Measurements from ENCODE around the gene SHE.

The SHE gene

DNA sequence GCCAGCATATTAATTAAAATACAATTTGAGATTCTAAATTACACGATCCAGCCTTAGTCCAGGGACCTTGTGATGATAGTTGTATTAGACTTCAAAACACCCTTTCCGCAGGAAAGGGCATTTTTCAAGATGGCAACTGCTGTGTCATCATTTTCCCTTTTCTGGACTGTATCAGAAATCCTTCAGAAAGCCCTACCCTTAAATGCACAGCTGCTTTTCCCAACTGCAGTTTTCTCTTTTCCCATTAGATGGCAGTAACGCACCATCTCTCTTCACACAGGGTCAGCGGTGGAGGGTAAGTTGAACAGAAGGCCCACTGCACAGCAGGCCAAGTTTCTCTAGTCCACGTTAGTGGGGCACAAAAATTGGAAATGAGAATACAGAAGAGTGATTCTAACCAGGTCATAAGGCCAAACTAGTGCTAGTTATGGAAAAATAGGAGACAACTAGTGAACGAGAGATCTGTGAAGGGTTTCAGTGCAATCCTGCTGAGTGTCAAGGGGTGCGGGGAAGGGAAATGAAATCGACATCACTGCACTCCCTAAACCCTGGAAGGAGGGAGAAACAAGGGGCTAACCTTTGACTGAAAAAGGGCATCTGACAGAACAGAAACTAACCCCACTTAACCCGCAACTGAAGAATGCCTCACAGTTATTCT, 22.3 kb downstream of the SHE start:
- DNase-seq = peak in 46 of 56 donors; percentile 13 to 80 (median 54)

- DNase-seq = no peak
These were observed 23.6 kb downstream of the SHE start for GRCh38 chr1:154478639-154479038.

GRCh38 chr1:154478013-154478412, 24.2 kb downstream of the SHE start:
- DNase-seq = no peak

GRCh38 chr1:154476791-154477190, 25.4 kb downstream of the SHE start:
- DNase-seq = no peak

- DNase-seq = peak in 53 of 56 donors; percentile 15 to 92 (median 75)
These were observed 27.4 kb downstream of the SHE start for GRCh38 chr1:154474802-154475201.

GRCh38 chr1:154471304-154471703, 30.9 kb downstream of the SHE start:
- DNase-seq = no peak

DNA sequence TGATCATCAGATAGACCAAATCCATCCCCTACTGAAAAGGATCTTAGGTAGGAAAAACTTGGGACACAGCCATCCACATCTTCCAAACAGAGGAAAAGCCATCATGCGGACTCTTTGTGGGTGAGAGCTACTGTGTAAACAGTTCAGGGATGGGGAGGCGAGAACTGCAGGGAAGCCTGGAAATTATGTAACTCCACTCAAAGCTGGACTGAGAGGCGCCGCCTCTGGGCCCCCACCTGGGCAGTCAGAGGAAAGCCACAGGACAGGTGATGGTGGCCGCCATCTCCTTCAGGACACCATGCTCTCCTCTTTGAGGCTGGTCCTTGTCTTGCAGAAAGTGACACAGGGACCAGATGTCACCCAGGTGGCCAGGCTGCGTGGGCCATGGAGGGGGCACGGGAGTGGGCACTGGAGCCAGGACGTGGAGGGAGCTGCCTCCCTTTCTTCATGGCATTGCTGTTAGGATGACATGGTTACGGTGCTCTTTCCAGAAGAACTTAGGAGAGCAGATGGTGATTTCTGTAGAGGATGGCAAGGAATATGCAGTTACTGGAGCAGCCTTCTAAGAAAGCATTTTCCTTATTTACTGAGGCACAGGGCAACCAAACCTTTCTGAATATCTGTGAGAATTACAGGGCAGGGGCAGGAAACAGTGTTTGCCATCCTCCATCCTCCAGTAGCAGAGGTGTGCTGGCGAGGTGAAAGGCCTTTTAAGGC, 32.2 kb downstream of the SHE start:
- no peak for DNase-seq

DNA sequence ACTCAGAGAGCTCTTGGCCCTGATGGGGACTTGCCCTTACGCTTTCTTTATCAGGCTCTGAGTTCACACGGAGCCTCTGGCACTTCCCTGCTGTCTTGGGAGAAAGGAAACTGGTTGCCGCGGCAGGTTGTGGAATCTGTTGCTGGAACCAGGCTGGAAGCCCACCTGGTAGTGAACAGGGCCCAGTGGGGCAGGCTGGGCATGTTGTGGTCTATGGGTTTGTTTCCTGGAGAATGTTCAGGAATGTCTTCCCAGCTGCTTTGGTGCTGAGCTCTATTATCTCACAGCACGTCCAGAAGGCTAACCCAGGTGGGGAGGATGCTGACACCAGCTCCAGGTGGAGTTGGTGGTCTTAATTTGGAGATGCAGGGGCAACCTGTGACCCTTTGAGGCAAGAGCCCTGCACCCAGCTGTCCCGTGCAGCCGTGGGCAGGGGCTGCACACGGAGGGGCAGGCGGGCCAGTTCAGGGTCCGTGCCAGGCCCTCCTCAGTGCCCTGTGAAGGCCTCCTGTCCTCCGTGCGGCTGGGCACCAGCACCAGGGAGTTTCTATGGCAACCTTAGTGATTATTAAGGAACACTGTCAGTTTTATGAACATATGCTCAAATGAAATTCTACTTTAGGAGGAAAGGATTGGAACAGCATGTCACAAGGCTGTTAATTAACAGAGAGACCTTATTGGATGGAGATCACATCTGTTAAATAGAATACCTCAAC, 33.5 kb downstream of the SHE start:
- DNase-seq = peak in 2 of 56 donors; percentile 4 to 14

GRCh38 chr1:154467434-154468102, 34.6 kb downstream of the SHE start:
- DNase-seq = no peak

- no peak for DNase-seq
These were observed 35.2 kb downstream of the SHE start for GRCh38 chr1:154466921-154467417.

DNA sequence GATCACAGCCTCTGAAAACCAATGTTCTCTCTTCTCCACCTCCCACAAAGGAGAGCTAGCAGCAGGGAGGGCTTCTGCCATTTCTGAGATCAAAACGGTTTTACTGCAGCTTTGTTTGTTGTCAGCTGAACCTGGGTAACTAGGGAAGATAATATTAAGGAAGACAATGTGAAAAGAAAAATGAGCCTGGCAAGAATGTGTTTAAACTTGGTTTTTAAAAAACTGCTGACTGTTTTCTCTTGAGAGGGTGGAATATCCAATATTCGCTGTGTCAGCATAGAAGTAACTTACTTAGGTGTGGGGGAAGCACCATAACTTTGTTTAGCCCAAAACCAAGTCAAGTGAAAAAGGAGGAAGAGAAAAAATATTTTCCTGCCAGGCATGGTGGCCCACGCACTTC, 36.0 kb downstream of the SHE start:
- DNase-seq = no peak

- peak in 5 of 56 donors; percentile 16 to 38 (median 21) for DNase-seq
These were observed 36.5 kb downstream of the SHE start for GRCh38 chr1:154465621-154466195.

DNA sequence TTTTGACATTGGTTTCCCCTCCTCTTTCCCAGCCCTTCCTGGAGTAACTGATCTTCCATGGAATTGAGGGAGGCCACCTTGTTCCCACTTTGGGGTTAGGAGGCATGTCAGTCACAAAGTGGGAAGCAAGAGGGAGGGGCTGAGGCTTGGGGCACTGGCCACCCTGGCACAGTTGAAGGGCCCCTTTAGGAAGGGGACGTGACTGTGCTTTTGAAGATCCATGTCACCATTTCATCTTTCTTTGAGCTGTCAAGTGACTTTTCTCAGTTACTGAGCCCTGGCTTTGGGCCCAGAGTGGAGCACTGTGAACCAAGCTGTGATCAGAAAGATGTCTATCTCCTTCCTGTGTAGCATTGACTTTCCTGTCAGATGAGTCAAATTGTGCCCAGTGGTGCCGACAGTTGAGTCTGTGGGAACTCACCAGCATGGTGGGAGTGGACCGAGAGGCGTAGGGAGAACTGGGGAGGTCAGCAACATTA, 38.7 kb downstream of the SHE start:
- DNase-seq = no peak

DNA sequence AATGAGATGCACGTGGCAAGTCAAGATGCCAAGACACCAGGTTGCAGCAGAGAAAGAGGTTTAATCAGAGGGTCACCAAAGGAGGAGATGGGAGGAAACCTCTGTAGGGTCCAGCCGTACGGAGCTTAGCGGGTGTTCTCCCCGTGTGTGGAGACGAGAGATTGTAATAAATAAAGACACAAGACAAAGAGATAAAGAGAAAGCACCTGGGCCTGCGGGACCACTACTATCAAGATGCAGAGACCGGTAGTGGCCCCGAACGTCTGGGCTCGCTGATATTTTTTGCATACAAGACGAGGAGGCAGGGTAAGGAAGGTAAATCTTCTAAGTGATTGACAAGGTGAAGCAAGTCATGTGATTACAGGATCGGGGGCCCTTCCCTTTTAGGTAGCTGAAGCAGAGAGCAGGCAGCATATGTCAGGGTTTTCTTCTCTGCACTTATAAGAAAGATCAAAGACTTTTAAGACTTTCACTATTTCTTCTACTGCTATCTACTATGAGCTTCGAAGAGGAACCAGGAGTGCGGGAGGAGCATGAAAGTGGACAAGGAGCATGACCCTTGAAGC, 41.4 kb downstream of the SHE start:
- no peak for DNase-seq

DNA sequence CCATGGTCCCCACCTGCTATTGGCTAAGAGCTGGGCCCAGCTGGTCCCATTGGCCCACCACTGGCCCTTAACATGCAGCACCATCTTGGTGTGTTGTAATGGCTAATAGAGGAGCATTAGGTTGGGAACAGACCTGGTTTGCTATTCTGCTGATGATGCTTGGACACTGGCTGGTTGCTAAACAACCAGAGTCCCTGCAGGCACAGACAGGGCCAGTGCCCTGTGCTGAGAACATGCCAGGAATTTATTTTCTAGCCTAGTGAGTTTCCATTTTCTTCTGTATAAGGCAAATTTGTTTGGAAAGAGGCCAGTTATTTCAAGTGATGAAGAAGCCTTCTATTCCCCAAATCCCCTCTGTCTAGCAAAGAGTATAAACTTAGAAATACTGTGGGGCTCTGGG, 43.1 kb downstream of the SHE start:
- DNase-seq = peak in 5 of 56 donors; percentile 22 to 59 (median 27)

- no peak for DNase-seq
These were observed 45.6 kb downstream of the SHE start for GRCh38 chr1:154456631-154457030.

GRCh38 chr1:154454386-154455120, 47.7 kb downstream of the SHE start:
- DNase-seq = no peak

- DNase-seq = peak in 2 of 56 donors; percentile 6 to 17
These were observed 48.4 kb downstream of the SHE start for GRCh38 chr1:154453574-154454352.

- DNase-seq = peak in 2 of 56 donors; percentile 25 to 32
These were observed 49.1 kb downstream of the SHE start for GRCh38 chr1:154453161-154453560.

All from nucleus accumbens (tissue), 56 donors.